Astrocyte (in vitro differentiated cells and primary cell): ENCODE measurements around the gene YEATS4. TPM values are rescaled to one million over a fixed set of nuclear protein-coding genes. Genes with fewer than 3 reads are reported as not detected.

Source experiments
- DNase-seq: peaks from one replicate; pipeline ENCODE4 v3.0.0-alpha.2; 2010; ENCODE audit warnings: low read depth
- FAIRE-seq: peaks from 2 replicates; lab custom pipeline; 2011; peaks lifted over from hg19 to GRCh38; lab: Jason Lieb, UNC
- H2AFZ ChIP-seq: 2 replicates; pipeline ENCODE4 v1.6.0; 2012; ENCODE audit warnings: low read depth, low read length, inconsistent platforms
- H3K27ac ChIP-seq: 2 replicates; pipeline ENCODE4 v1.5.1; 2011; ENCODE audit warnings: low read depth, low read length, inconsistent platforms
- H3K27me3 ChIP-seq: 2 replicates; pipeline ENCODE4 v1.6.0; 2011; ENCODE audit warnings: low read length, inconsistent platforms; ENCODE audit not compliant: insufficient read depth
- H3K36me3 ChIP-seq: 2 replicates; pipeline ENCODE4 v1.5.1; 2011; ENCODE audit warnings: low read length, inconsistent platforms; ENCODE audit not compliant: insufficient read depth
- H3K4me1 ChIP-seq: 2 replicates; pipeline ENCODE4 v1.5.1; 2011; ENCODE audit warnings: low read length, inconsistent platforms; ENCODE audit not compliant: insufficient read depth
- H3K4me2 ChIP-seq: 2 replicates; pipeline ENCODE4 v1.6.0; 2012; ENCODE audit warnings: low read length, inconsistent platforms
- H3K4me3 ChIP-seq: 2 replicates; pipeline ENCODE4 v1.5.1; 2011; ENCODE audit warnings: low read depth, mild to moderate bottlenecking, low read length, inconsistent platforms; ENCODE audit not compliant: insufficient read depth
- H3K79me2 ChIP-seq: 2 replicates; pipeline ENCODE4 v1.6.0; 2012; ENCODE audit warnings: mild to moderate bottlenecking, low read length, inconsistent platforms; ENCODE audit not compliant: insufficient read depth
- H3K9ac ChIP-seq: 2 replicates; pipeline ENCODE4 v1.6.0; 2012; ENCODE audit warnings: mild to moderate bottlenecking, low read length, inconsistent platforms
- H3K9me3 ChIP-seq: 2 replicates; pipeline ENCODE4 v1.5.1; 2012; ENCODE audit warnings: low read depth, mild to moderate bottlenecking, low read length, inconsistent platforms; ENCODE audit not compliant: insufficient read depth
- H4K20me1 ChIP-seq: 2 replicates; pipeline ENCODE4 v1.6.0; 2012; ENCODE audit warnings: low read length, inconsistent platforms; ENCODE audit not compliant: insufficient read depth
- H3K27ac Mint-ChIP-seq: one replicate; pipeline ENCODE4 v1.8.0; 2021; ENCODE audit warnings: mild to moderate bottlenecking, mixed read lengths; ENCODE audit not compliant: unreplicated experiment
- H3K27me3 Mint-ChIP-seq: one replicate; pipeline ENCODE4 v1.8.0; 2021; ENCODE audit warnings: low read depth, mixed read lengths; ENCODE audit not compliant: unreplicated experiment
- H3K36me3 Mint-ChIP-seq: one replicate; pipeline ENCODE4 v1.8.0; 2021; ENCODE audit warnings: low read depth, mixed read lengths; ENCODE audit not compliant: unreplicated experiment
- H3K4me1 Mint-ChIP-seq: one replicate; pipeline ENCODE4 v1.8.0; 2021; ENCODE audit warnings: low read depth, mixed read lengths; ENCODE audit not compliant: unreplicated experiment
- H3K4me3 Mint-ChIP-seq: one replicate; pipeline ENCODE4 v1.8.0; 2021; ENCODE audit warnings: mild to moderate bottlenecking, moderate library complexity, mixed read lengths; ENCODE audit not compliant: unreplicated experiment
- H3K9me3 Mint-ChIP-seq: one replicate; pipeline ENCODE4 v1.8.0; 2021; ENCODE audit warnings: mild to moderate bottlenecking, mixed read lengths; ENCODE audit not compliant: unreplicated experiment
- CTCF ChIP-seq: IDR thresholded peaks from 2 replicates; pipeline ENCODE4 v1.5.1; 2011; ENCODE audit warnings: low read depth, mild to moderate bottlenecking, inconsistent platforms, low read length, moderate library complexity; ENCODE audit not compliant: insufficient read depth
- EZH2 ChIP-seq: IDR thresholded peaks from 2 replicates; pipeline ENCODE4 v1.6.1; 2012; ENCODE audit warnings: mild to moderate bottlenecking, low read length, inconsistent platforms; ENCODE audit not compliant: insufficient read depth
- total RNA-seq: library from RNA; stranded (reverse); gene quantifications from 2 replicates; pipeline ENCODE4 v1.2.1, GENCODE V29; 2021

The YEATS4 gene
- total RNA-seq, 1 donor from 2014 or later = 11.6 TPM

GRCh38 chr12:69328426-69328825 is 31.1 kb upstream of the YEATS4 start:
- H3K9me3 ChIP-seq = no peaks in the 10 kb centered on the region
- Mint-ChIP-seq H3K36me3 (no peaks in the 10 kb centered on the region), H3K4me1 (peaks cover 3% of the 10 kb centered on the region), H3K9me3 (no peaks in the 10 kb centered on the region), H3K27ac (no peak overlapping the region), H3K27me3 (peaks cover 12% of the 10 kb centered on the region), H3K4me3 (no peak overlapping the region)
- H2AFZ ChIP-seq = no peak overlapping the region
- no peaks in the 10 kb centered on the region for H4K20me1 ChIP-seq
- peaks cover 24% of the 10 kb centered on the region for H3K27me3 ChIP-seq
- no peak overlapping the region for H3K27ac ChIP-seq
- TF ChIP-seq EZH2 = no peak
- no peaks in the 10 kb centered on the region for H3K36me3 ChIP-seq
- H3K4me3 ChIP-seq = no peak overlapping the region
- DNase-seq (no peak), FAIRE-seq (no peak)
- H3K79me2 ChIP-seq = no peaks in the 10 kb centered on the region
- no peak overlapping the region for H3K4me2 ChIP-seq
- no peaks in the 10 kb centered on the region for H3K4me1 ChIP-seq
- no peak overlapping the region for H3K9ac ChIP-seq

GRCh38 chr12:69329669-69330428 is 29.7 kb upstream of the YEATS4 start:
- Histone ChIP-seq H3K4me1 (no peaks in the 10 kb centered on the region), H4K20me1 (no peaks in the 10 kb centered on the region), H3K4me3 (no peak overlapping the region), H3K27me3 (peaks cover 22% of the 10 kb centered on the region), H3K79me2 (no peaks in the 10 kb centered on the region), H3K4me2 (no peak overlapping the region), H3K27ac (no peak overlapping the region), H2AFZ (no peak overlapping the region), H3K36me3 (no peaks in the 10 kb centered on the region), H3K9ac (no peak overlapping the region), H3K9me3 (no peaks in the 10 kb centered on the region)
- H3K27ac Mint-ChIP-seq = no peak overlapping the region
- no peaks in the 10 kb centered on the region for H3K9me3 Mint-ChIP-seq
- no peak for FAIRE-seq
- no peak overlapping the region for H3K4me3 Mint-ChIP-seq
- no peak for DNase-seq
- H3K36me3 Mint-ChIP-seq = no peaks in the 10 kb centered on the region
- TF ChIP-seq EZH2 (no peak), CTCF (no peak)
- H3K4me1 Mint-ChIP-seq = peaks cover 3% of the 10 kb centered on the region
- peaks cover 15% of the 10 kb centered on the region for H3K27me3 Mint-ChIP-seq

GRCh38 chr12:69330475-69331473 is 28.8 kb upstream of the YEATS4 start:
- H4K20me1 ChIP-seq = no peaks in the 10 kb centered on the region
- H3K4me3 ChIP-seq = peak overlapping the region; percentile 55
- TF ChIP-seq EZH2 (no peak), CTCF (no peak)
- no peaks in the 10 kb centered on the region for H3K79me2 ChIP-seq
- Mint-ChIP-seq H3K4me3 (peak overlapping the region; percentile 68), H3K27me3 (peaks cover 15% of the 10 kb centered on the region), H3K4me1 (peaks cover 1% of the 10 kb centered on the region), H3K9me3 (no peaks in the 10 kb centered on the region), H3K27ac (no peak overlapping the region), H3K36me3 (no peaks in the 10 kb centered on the region)
- no peaks in the 10 kb centered on the region for H3K4me1 ChIP-seq
- H3K9ac ChIP-seq = peak overlapping the region; percentile 15
- no peak for DNase-seq
- H3K4me2 ChIP-seq = peak overlapping the region; percentile 84
- peaks cover 22% of the 10 kb centered on the region for H3K27me3 ChIP-seq
- H3K27ac ChIP-seq = no peak overlapping the region
- H2AFZ ChIP-seq = peak overlapping the region; percentile 61
- H3K9me3 ChIP-seq = no peaks in the 10 kb centered on the region
- no peaks in the 10 kb centered on the region for H3K36me3 ChIP-seq
- no peak for FAIRE-seq
